ENCODE results near the gene PRRT1B. TPM values are rescaled to one million over a fixed set of nuclear protein-coding genes. Genes with fewer than 3 reads are reported as not detected.

Gene PRRT1B
- total and polyA plus RNA-seq, 2 donors, result not detected

- Histone ChIP-seq H3K4me1 (ENCODE audit: insufficient read depth) (no peaks in the 10 kb centered on the region), H3K27ac (ENCODE audit: low read depth) (no peak overlapping the region), H3K36me3 (ENCODE audit: insufficient read depth) (peaks cover 3% of the 10 kb centered on the region), H3K4me3 (ENCODE audit: low read depth, low read length) (no peak overlapping the region)
- DNase-seq (ENCODE audit: extremely low spot score), result no peak
- 91% methylated on average over 23 of the region's 23 CpGs for WGBS
Measured at GRCh38 chr9:131575946-131576853, 30.9 kb downstream of the PRRT1B start.

- WGBS, result 85% methylated on average over 25 of the region's 25 CpGs
- DNase-seq (ENCODE audit: extremely low spot score), result no peak
- peaks cover 3% of the 10 kb centered on the region for H3K36me3 ChIP-seq (ENCODE audit: insufficient read depth)
Measured at GRCh38 chr9:131577005-131578000, 32.0 kb downstream of the PRRT1B start.

GRCh38 chr9:131578021-131578420, 32.7 kb downstream of the PRRT1B start:
- no peak overlapping the region for H3K27ac ChIP-seq (ENCODE audit: low read depth)
- no peaks in the 10 kb centered on the region for H3K4me1 ChIP-seq (ENCODE audit: insufficient read depth)
- DNase-seq (ENCODE audit: extremely low spot score), result no peak
- 90% methylated on average over 13 of the region's 13 CpGs for WGBS
- no peak overlapping the region for H3K4me3 ChIP-seq (ENCODE audit: low read depth, low read length)
- peaks cover 3% of the 10 kb centered on the region for H3K36me3 ChIP-seq (ENCODE audit: insufficient read depth)

More at GRCh38 chr9:131577005-131578000, 32.0 kb downstream of the PRRT1B start:
- no peak overlapping the region for H3K27ac ChIP-seq (ENCODE audit: low read depth)
- H3K4me1 ChIP-seq (ENCODE audit: insufficient read depth), result no peaks in the 10 kb centered on the region
- H3K4me3 ChIP-seq (ENCODE audit: low read depth, low read length), result no peak overlapping the region

DNA sequence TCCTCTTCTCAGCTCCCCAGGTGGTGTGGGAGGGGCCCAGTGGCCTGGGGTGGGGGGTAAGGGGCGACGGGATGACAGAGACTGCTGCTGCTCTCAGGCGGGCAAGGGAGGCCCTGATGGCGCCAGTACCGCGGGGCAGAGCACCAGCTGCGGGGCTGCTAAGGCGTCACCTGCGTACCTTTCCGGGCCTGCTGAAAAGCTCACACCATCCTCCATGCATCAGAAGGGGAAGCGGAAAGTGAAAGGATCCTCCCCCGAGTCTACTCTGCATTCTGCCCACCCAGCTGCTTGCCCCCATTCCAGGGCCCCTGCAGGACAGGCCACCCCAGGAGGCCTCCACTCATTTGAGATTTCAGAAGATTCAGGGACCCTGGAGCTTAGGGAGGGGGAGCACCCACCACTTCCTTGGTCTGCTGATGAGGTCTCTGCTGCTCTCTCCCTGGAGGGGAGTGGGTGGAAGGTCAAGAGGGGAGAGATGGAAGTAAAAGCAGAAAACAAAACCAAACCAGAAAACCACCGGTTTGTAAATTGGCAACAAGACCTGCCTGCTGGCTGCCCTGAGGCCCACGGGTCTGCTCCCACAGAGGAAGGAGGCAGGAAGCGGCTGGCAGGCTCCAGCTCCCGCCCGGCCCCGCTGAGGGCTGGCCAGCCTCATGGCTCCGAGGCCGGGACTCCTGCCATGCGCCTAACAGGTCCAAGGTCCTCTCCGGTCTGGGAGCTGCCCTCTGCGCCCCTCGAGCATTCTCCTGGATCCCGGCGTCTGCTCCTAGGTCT, 33.6 kb downstream of the PRRT1B start:
- no peak overlapping the region for H3K27ac ChIP-seq (ENCODE audit: low read depth)
- no peaks in the 10 kb centered on the region for H3K4me1 ChIP-seq (ENCODE audit: insufficient read depth)
- no peak for DNase-seq (ENCODE audit: extremely low spot score)
- H3K36me3 ChIP-seq (ENCODE audit: insufficient read depth), result peaks cover 5% of the 10 kb centered on the region
- H3K4me3 ChIP-seq (ENCODE audit: low read depth, low read length), result no peak overlapping the region
- WGBS, result 79% methylated on average over 26 of the region's 26 CpGs

DNA sequence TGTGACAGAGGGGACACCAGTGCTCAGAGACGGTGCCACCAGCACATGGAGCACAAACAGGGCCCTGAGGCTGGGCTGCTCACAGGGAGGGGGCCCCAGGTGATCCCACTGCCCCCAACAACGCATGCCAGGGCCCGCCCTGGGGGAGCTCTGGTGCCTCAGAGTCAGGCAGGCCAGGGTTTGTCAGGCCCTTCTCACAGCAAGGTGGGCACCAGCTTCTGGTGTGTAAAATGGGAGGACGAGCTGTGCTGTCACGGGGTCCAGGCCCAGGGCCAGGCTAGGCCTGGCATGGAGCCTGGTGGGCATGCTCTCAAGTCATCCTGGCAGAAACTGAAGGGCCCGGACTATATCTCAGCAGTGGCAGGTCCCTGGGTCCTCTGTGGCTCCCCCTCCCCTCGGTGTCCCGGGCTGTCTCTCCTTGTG, 34.5 kb downstream of the PRRT1B start:
- Histone ChIP-seq H3K4me3 (ENCODE audit: low read depth, low read length) (no peak overlapping the region), H3K4me1 (ENCODE audit: insufficient read depth) (no peaks in the 10 kb centered on the region), H3K27ac (ENCODE audit: low read depth) (no peak overlapping the region), H3K36me3 (ENCODE audit: insufficient read depth) (peaks cover 8% of the 10 kb centered on the region)
- no peak for DNase-seq (ENCODE audit: extremely low spot score)
- 84% methylated on average over 8 of the region's 8 CpGs for WGBS

DNA sequence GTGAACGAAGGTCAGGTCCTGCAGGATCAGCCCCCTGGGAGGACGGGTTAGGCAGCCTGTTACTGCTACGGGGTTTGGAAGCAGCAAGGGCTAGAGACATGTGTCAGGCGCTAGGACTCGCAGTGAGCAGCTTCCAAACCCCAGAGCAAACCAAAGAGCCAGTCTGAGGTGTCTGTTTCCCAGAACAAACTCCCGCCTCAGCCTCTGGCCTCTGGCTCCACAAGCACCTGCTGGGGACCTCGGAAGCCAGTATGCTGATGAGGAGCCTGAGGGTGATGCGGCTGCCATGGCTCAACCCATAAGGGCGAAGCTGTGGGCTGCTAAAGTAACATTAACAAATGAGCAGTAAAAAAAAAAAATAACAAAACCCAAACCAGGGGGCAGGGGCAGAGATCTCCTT, 35.0 kb downstream of the PRRT1B start:
- no peak for DNase-seq (ENCODE audit: extremely low spot score)
- Histone ChIP-seq H3K4me3 (ENCODE audit: low read depth, low read length) (no peak overlapping the region), H3K4me1 (ENCODE audit: insufficient read depth) (no peaks in the 10 kb centered on the region), H3K27ac (ENCODE audit: low read depth) (no peak overlapping the region), H3K36me3 (ENCODE audit: insufficient read depth) (peaks cover 8% of the 10 kb centered on the region)
- WGBS, result 97% methylated on average over 9 of the region's 9 CpGs

DNA sequence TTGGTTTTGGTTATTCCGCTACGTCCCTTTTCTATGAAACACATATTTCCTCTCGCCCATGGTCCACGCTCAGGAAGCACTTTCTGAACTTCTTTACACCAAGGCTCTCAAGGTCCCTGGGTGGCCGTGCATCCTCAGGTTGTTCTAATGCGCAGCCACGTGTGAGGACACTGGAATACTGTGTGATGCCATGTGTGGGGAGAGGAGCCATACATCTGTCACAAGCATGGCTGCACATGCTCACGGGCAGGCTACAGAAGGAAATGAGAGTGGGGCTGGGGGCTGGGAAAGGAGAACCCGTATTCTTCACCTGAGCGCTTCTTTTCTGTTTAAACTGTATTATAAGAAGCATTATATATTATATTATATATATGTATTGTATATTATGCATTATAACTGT, 36.7 kb downstream of the PRRT1B start:
- 94% methylated on average over 10 of the region's 10 CpGs for WGBS
- H3K36me3 ChIP-seq (ENCODE audit: insufficient read depth), result peaks cover 8% of the 10 kb centered on the region
- no peak overlapping the region for H3K27ac ChIP-seq (ENCODE audit: low read depth)
- H3K4me3 ChIP-seq (ENCODE audit: low read depth, low read length), result no peak overlapping the region
- DNase-seq (ENCODE audit: extremely low spot score), result no peak
- H3K4me1 ChIP-seq (ENCODE audit: insufficient read depth), result no peaks in the 10 kb centered on the region

GRCh38 chr9:131582466-131583336, 37.4 kb downstream of the PRRT1B start:
- no peak overlapping the region for H3K4me3 ChIP-seq (ENCODE audit: low read depth, low read length)
- peaks cover 8% of the 10 kb centered on the region for H3K36me3 ChIP-seq (ENCODE audit: insufficient read depth)
- H3K27ac ChIP-seq (ENCODE audit: low read depth), result no peak overlapping the region
- 90% methylated on average over 27 of the region's 27 CpGs for WGBS
- H3K4me1 ChIP-seq (ENCODE audit: insufficient read depth), result no peaks in the 10 kb centered on the region
- no peak for DNase-seq (ENCODE audit: extremely low spot score)

DNA sequence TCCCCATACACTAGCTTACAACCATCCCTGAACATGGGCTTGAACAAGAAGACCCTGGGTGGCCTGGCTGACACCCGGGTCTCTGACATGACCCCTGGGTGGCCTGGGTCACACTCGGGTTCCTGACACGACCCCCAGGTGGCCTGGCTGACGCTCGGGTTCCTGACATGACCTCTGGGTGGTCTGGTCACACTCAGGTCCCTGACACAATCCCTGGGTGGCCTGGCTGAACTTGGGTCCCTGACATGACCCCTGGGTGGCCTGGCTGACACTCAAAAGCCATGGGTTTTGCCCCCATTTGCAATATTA, 38.0 kb downstream of the PRRT1B start:
- H3K4me3 ChIP-seq (ENCODE audit: low read depth, low read length), result no peak overlapping the region
- no peak overlapping the region for H3K27ac ChIP-seq (ENCODE audit: low read depth)
- peaks cover 7% of the 10 kb centered on the region for H3K36me3 ChIP-seq (ENCODE audit: insufficient read depth)
- no peaks in the 10 kb centered on the region for H3K4me1 ChIP-seq (ENCODE audit: insufficient read depth)
- WGBS, result 74% methylated on average over 5 of the region's 5 CpGs
- DNase-seq (ENCODE audit: extremely low spot score), result no peak

DNA sequence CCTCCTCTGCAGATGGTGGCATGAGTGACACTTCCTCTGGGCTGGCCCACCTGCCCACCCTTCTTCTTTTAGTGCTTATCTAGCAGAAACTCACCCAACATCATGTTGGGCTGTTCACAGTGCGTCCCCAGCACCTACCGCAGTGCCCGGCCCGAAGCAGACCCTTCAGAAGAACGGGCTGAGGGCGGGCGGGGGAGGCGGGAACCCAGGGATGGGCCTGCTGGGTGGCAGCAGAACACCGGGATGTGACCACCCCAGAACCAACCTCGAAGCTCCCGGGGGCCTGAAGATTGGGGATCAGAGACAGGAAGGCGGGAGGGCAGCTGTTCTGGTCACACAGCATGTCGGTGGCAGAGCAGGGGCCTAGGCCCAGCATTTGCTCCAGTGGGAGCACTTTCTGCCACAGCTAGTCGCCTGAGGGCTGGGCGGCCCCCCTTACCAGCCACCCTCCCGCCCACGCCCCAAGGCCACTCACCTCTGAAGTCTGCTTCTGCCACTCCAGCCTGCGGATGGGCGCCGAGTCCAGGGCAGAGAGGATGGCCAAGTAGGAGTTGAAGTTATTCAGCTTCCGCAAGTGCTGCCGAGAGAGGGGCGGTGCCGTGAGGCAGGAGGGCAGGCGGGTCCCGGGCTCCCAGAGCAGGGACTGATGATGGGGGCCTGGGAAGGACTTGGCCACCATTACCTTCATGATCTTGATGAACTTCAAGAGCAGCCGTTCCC, 38.7 kb downstream of the PRRT1B start:
- H3K36me3 ChIP-seq (ENCODE audit: insufficient read depth), result peaks cover 5% of the 10 kb centered on the region
- H3K4me1 ChIP-seq (ENCODE audit: insufficient read depth), result no peaks in the 10 kb centered on the region
- H3K4me3 ChIP-seq (ENCODE audit: low read depth, low read length), result no peak overlapping the region
- DNase-seq (ENCODE audit: extremely low spot score), result no peak
- WGBS, result 90% methylated on average over 27 of the region's 27 CpGs
- H3K27ac ChIP-seq (ENCODE audit: low read depth), result no peak overlapping the region

DNA sequence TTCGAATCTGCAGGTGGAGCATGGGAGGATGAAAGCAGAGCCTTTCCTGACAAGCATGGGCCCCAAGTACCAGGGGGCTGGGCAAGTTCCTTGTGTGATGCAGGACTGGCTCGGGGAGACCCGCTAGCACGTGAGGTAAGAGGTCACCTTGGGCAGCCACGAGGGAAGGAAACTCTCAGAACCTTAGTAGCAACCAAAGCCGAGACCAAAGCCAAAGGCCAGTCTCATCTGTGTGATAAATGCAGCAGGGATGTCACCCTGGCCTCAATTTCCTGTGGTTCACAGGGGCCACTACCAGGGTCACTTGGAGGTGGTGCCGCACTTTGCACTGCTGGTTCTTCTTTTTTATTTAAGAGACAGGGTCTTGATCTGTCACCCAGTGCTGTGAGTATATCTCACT, 39.5 kb downstream of the PRRT1B start:
- Histone ChIP-seq H3K36me3 (ENCODE audit: insufficient read depth) (peaks cover 5% of the 10 kb centered on the region), H3K4me3 (ENCODE audit: low read depth, low read length) (no peak overlapping the region), H3K4me1 (ENCODE audit: insufficient read depth) (no peaks in the 10 kb centered on the region), H3K27ac (ENCODE audit: low read depth) (no peak overlapping the region)
- WGBS, result 83% methylated on average over 7 of the region's 7 CpGs
- no peak for DNase-seq (ENCODE audit: extremely low spot score)

GRCh38 chr9:131585375-131585774, 40.1 kb downstream of the PRRT1B start:
- Histone ChIP-seq H3K4me3 (ENCODE audit: low read depth, low read length) (no peak overlapping the region), H3K4me1 (ENCODE audit: insufficient read depth) (no peaks in the 10 kb centered on the region), H3K27ac (ENCODE audit: low read depth) (no peak overlapping the region), H3K36me3 (ENCODE audit: insufficient read depth) (peaks cover 5% of the 10 kb centered on the region)
- 79% methylated on average over 8 of the region's 8 CpGs for WGBS
- no peak for DNase-seq (ENCODE audit: extremely low spot score)
